Endothelial cell of umbilical vein (primary cell): ENCODE results near the gene ZFYVE9. TPM values are rescaled to one million over a fixed set of nuclear protein-coding genes. Genes with fewer than 3 reads are reported as not detected.
"Not testable (repeated sequence)": the region's sequence is repeated elsewhere in the genome, so short reads cannot be mapped to it uniquely, and the experiment has no call there.

Experiments used
- BruUV-seq: library from RNA; stranded (reverse); fragments of 400-500 nt; replicated peaks from 2 replicates; lab custom pipeline; 2021; lab: Mats Ljungman, UMichigan
- CTCF ChIA-PET: fragments of 300-600, 350-600 bp; sonication (Branson Sonifier 250); formaldehyde crosslinking; loops from one replicate; lab custom pipeline; 2021; ENCODE audit warnings: antibody characterized with exemption, inconsistent platforms; lab: Charles Lee
- POLR2A ChIA-PET: fragments of 300-600, 350-600 bp; sonication (Branson Sonifier 250); formaldehyde crosslinking; loops from one replicate; lab custom pipeline; 2021; ENCODE audit warnings: antibody characterized with exemption, inconsistent platforms; lab: Charles Lee
- DNase-seq: peaks from one replicate; pipeline ENCODE4 v3.0.0-alpha.2; 2011; ENCODE audit warnings: low read depth, low spot score
- FAIRE-seq: peaks from 2 replicates; lab custom pipeline; 2011; peaks lifted over from hg19 to GRCh38; lab: Jason Lieb, UNC
- H2AFZ ChIP-seq: 2 replicates; pipeline ENCODE4 v1.6.0; 2012; ENCODE audit warnings: low read depth, low read length, control low read depth, inconsistent platforms
- H3K27ac ChIP-seq: 2 replicates; pipeline ENCODE4 v1.5.1; 2011; ENCODE audit warnings: low read depth, mild to moderate bottlenecking, control low read depth, low read length, moderate library complexity; ENCODE audit not compliant: insufficient read depth
- H3K27me3 ChIP-seq, 2 experiments: 2 replicates each; pipeline versions ENCODE4 v1.6.0 to v1.6.1; 2011; ENCODE audit warnings: low read length in 2 of 2, mixed read lengths in 1 of 2; ENCODE audit not compliant: control insufficient read depth in 2 of 2, insufficient read depth in 2 of 2
- H3K36me3 ChIP-seq, 2 experiments: 2 replicates in 1 of 2; 3 replicates in 1 of 2; pipeline ENCODE4 v1.5.1; 2011; ENCODE audit warnings: low read length in 2 of 2, mild to moderate bottlenecking in 1 of 2, moderate library complexity in 1 of 2; ENCODE audit not compliant: control insufficient read depth in 2 of 2, insufficient read depth in 2 of 2; ENCODE audit errors: extremely low read depth in 1 of 2
- H3K4me1 ChIP-seq: 3 replicates; pipeline ENCODE4 v1.5.1; 2011; ENCODE audit warnings: mild to moderate bottlenecking, low read length; ENCODE audit not compliant: control insufficient read depth, insufficient read depth; ENCODE audit errors: extremely low read depth
- H3K4me2 ChIP-seq: 2 replicates; pipeline ENCODE4 v1.6.1; 2011; ENCODE audit warnings: low read length, control low read depth, mixed read lengths; ENCODE audit not compliant: insufficient read depth
- H3K4me3 ChIP-seq, 3 experiments: fragments of 200-600 bp in 1 of 3; sonication (generic), shearing (Covaris generic) in 1 of 3; replicated peaks in 1 of 3; 2 replicates each; pipeline ENCODE4 v1.5.1; 2011 to 2016; ENCODE audit warnings: control low read depth in 3 of 3, low read length in 3 of 3, mild to moderate bottlenecking in 2 of 3, inconsistent platforms in 1 of 3, low read depth in 1 of 3, moderate library complexity in 1 of 3; ENCODE audit not compliant: insufficient read depth in 1 of 3
- H3K79me2 ChIP-seq: 2 replicates; pipeline ENCODE4 v1.6.0; 2012; ENCODE audit warnings: low read length, inconsistent platforms; ENCODE audit not compliant: control insufficient read depth, insufficient read depth
- H3K9ac ChIP-seq: replicated peaks from 2 replicates; pipeline ENCODE3; 2011; ENCODE audit warnings: low read length, control low read depth; ENCODE audit not compliant: insufficient read depth; ENCODE audit errors: extremely low read depth
- H3K9me1 ChIP-seq: replicated peaks from 3 replicates; pipeline ENCODE4 v1.6.0; 2011; ENCODE audit warnings: mild to moderate bottlenecking, low read length; ENCODE audit not compliant: control insufficient read depth, insufficient read depth; ENCODE audit errors: extremely low read depth
- H3K9me3 ChIP-seq: replicated peaks from 2 replicates; pipeline ENCODE4 v1.5.1; 2012; ENCODE audit warnings: low read length, inconsistent platforms; ENCODE audit not compliant: control insufficient read depth, insufficient read depth
- H4K20me1 ChIP-seq: replicated peaks from 2 replicates; pipeline ENCODE3; 2011; ENCODE audit warnings: mild to moderate bottlenecking, low read length; ENCODE audit not compliant: control insufficient read depth, insufficient read depth; ENCODE audit errors: extremely low read depth
- CTCF ChIP-seq, 2 donors: IDR thresholded peaks; 1 replicate in 1 of 2; 2 replicates in 1 of 2; pipeline ENCODE4 v1.5.1; 2011; ENCODE audit warnings: low read length in 2 of 2, mild to moderate bottlenecking in 2 of 2, moderate library complexity in 2 of 2, control low read depth in 1 of 2, inconsistent platforms in 1 of 2, low read depth in 1 of 2; ENCODE audit not compliant: insufficient read depth in 1 of 2; ENCODE audit errors: extremely low read depth in 1 of 2
- EZH2 ChIP-seq: IDR thresholded peaks from 2 replicates; pipeline ENCODE4 v1.6.1; 2012; ENCODE audit warnings: borderline replicate concordance, low read depth, mild to moderate bottlenecking, moderate library complexity, low read length, inconsistent platforms; ENCODE audit not compliant: severe bottlenecking
- FOS ChIP-seq: IDR thresholded peaks from 2 replicates; pipeline ENCODE4 v1.6.1; 2011; ENCODE audit warnings: mild to moderate bottlenecking, low read length, moderate library complexity, borderline replicate concordance; ENCODE audit not compliant: insufficient read depth
- GATA2 ChIP-seq: IDR thresholded peaks from 2 replicates; pipeline ENCODE4 v1.7.0; 2011; ENCODE audit warnings: low read depth, mild to moderate bottlenecking, moderate library complexity, mixed read lengths, low read length; ENCODE audit not compliant: insufficient read length, insufficient read depth
- JUN ChIP-seq: IDR thresholded peaks from 2 replicates; pipeline ENCODE4 v1.6.1; 2011; ENCODE audit warnings: borderline replicate concordance, low read depth; ENCODE audit not compliant: insufficient read length, insufficient read depth
- MAX ChIP-seq: IDR thresholded peaks from 2 replicates; pipeline ENCODE4 v1.6.1; 2011; ENCODE audit not compliant: insufficient read depth, insufficient read length
- MYC ChIP-seq: IDR thresholded peaks from one replicate; pipeline ENCODE4 v1.6.1; 2011; ENCODE audit warnings: mild to moderate bottlenecking, low read depth, low read length
- POLR2A ChIP-seq: IDR thresholded peaks from 2 replicates; pipeline ENCODE4 v1.6.1; 2012; ENCODE audit warnings: low read depth, mild to moderate bottlenecking, control low read depth, low read length
- POLR2AphosphoS5 ChIP-seq: IDR thresholded peaks from 2 replicates; pipeline ENCODE4 v1.6.1; 2012; ENCODE audit warnings: low read depth, mild to moderate bottlenecking, control low read depth, low read length, moderate library complexity; ENCODE audit not compliant: insufficient read depth
- dilution Hi-C: fragments of 300-500 bp; cut with MboI; formaldehyde crosslinking; loops from one replicate; pipeline ENCODE4 v1.15.0; 2019; ENCODE audit warnings: low sequenced_read_pairs; ENCODE audit not compliant: extremely low pct_ligation_motif_present
- intact Hi-C: fragments of 100-400 bp; cut with micrococcal nuclease; formaldehyde crosslinking; loops from one replicate; pipeline ENCODE4 v1.10.0; 2022
- polyA plus RNA-seq, 4 experiments: library from polyadenylated mRNA; depleted of rRNA in 3 of 4; stranded (reverse) in 3 of 4; unstranded in 1 of 4; fragments of >200 nt; gene quantifications; 2 replicates each; pipeline versions ENCODE4 v1.2.1 to v1.2.3, GENCODE V29; 2011 to 2012; ENCODE audit warnings: missing spikeins in 1 of 4
- total RNA-seq: library from RNA; stranded (reverse); gene quantifications from 2 replicates; pipeline ENCODE4 v1.2.3, GENCODE V29; 2021

Gene ZFYVE9
- total and polyA plus RNA-seq, 2 donors (not counting 3 experiments of a cell fraction or from before 2014, with no cell fraction given): 4.1 to 16.8 TPM

- H4K20me1 ChIP-seq: peaks cover 3% of the 10 kb centered on the region
- H3K9me1 ChIP-seq: no peaks in the 10 kb centered on the region
- CTCF ChIA-PET: no interaction called here
- H2AFZ ChIP-seq: no peak overlapping the region
- no TSS peak for BruUV-seq
- dilution Hi-C loops (no loop called here), intact Hi-C loops (no loop called here)
- TF ChIP-seq MYC (no peak), JUN (no peak), POLR2AphosphoS5 (no peak), MAX (no peak), EZH2 (no peak), CTCF (IDR thresholded peaks at IDR 0.05; ENCODE audit: extremely low read depth in 1 of 2, insufficient read depth in 1 of 2, low read depth in 1 of 2, low read length in 2 of 2) (no peak), GATA2 (no peak), FOS (no peak), POLR2A (no peak)
- H3K4me3 ChIP-seq: no peak overlapping the region
- H3K27ac ChIP-seq: no peak overlapping the region
- FAIRE-seq: no peak
- no peaks in the 10 kb centered on the region for H3K9me3 ChIP-seq
- POLR2A ChIA-PET: no interaction called here
- no peak overlapping the region for H3K4me2 ChIP-seq
- no peaks in the 10 kb centered on the region for H3K27me3 ChIP-seq
- no peak for DNase-seq
- peaks cover 7% of the 10 kb centered on the region for H3K79me2 ChIP-seq
- H3K4me1 ChIP-seq: no peaks in the 10 kb centered on the region
- H3K36me3 ChIP-seq: no peaks in the 10 kb centered on the region
- H3K9ac ChIP-seq: no peak overlapping the region
These were observed 26.6 kb downstream of the ZFYVE9 start for GRCh38 chr1:52168373-52169080.

- BruUV-seq, DNase-seq, H3K9me1 ChIP-seq, POLR2A ChIA-PET, H3K4me2 ChIP-seq, intact Hi-C loops, H3K36me3 ChIP-seq, H4K20me1 ChIP-seq, dilution Hi-C loops, H2AFZ ChIP-seq, H3K4me1 ChIP-seq, H3K79me2 ChIP-seq, H3K27ac ChIP-seq, FAIRE-seq, H3K9me3 ChIP-seq, H3K9ac ChIP-seq, H3K4me3 ChIP-seq, H3K27me3 ChIP-seq, CTCF ChIA-PET: not testable (repeated sequence)
These were observed 29.3 kb downstream of the ZFYVE9 start for GRCh38 chr1:52171149-52171548.
